Activated CD4-positive, alpha-beta T cell treated with anti-CD3 and anti-CD28 coated beads, Interleukin-2, Interleukin-4, amounts not matched to agents 100 ng/mL and 50 ng/mL, durations not matched to agents 16 hours and 8 hours (primary cell): ENCODE measurements around the gene CLEC4F.
A peak's percentile ranks its signal among the peaks of the same experiment; 100 is the strongest.

ENCODE experiments used
- DNase-seq: peaks from one replicate; pipeline ENCODE4 v3.0.0-alpha.2; 2020; ENCODE audit warnings: low spot score

The CLEC4F gene

GRCh38 chr2:70785137-70785911 lies 35.1 kb downstream of the CLEC4F start:
- peak; percentile 58 for DNase-seq

- no peak for DNase-seq
Measured at GRCh38 chr2:70784320-70784719, 36.1 kb downstream of the CLEC4F start.

- no peak for DNase-seq
Measured at GRCh38 chr2:70779911-70780545, 40.4 kb downstream of the CLEC4F start.

DNA sequence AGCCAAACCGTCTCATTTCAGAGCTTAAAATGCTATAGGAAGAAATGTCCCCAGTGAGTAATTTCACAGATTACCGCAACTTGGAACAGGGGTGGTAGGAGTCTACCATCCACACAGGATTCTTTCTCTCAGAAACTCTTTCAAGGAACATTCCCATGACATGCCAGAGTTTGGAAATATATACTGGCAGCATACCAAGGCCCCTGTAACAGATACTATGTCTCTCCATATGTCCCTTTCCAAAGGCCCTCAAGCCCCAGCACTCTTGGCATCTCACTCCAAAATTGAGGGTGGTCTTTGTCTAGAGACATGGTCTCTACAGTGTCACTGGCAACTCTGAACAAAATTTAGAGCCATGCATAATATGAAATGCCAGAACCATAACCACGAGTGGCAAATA lies 40.9 kb downstream of the CLEC4F start:
- DNase-seq: no peak

- no peak for DNase-seq
Measured at GRCh38 chr2:70778676-70779075, 41.7 kb downstream of the CLEC4F start.

DNA sequence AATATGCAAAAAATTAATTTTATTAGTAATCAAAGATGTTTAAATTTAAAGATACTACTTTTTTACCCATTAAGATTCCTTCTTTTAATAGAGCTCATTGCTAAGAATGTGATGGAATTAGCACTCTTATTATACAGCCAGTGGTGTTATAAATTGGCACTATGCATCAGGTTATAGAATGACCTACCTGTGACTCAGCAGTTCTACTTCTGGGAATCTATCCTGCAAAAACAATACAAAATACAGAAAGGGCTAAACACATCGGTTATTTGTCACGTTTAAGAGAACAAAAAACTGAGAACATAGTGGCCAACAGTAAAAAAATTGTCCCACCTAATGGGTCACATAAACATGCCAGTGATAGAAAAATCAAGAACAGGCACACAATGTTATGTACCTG lies 42.9 kb downstream of the CLEC4F start:
- DNase-seq: no peak

- DNase-seq: no peak
Measured at GRCh38 chr2:70776266-70776665, 44.1 kb downstream of the CLEC4F start.

DNA sequence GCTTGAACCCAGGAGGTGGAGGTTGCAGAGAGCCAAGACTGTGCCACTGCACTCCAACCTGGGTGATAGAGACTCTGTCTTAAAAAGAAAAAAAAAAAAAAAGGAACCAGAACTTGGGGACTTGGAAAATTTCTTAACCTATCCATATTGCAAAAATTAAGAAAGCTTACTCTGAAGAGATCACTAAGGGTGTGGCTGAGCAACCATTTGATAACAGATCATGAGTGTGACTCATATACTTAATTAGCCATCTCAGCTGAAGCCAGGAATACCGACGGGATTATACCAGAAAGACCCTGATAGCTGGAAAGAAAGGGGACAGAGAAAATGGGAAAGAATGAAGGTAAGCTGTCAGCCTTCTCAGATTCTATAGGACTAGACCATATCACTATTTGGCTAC lies 45.3 kb downstream of the CLEC4F start:
- no peak for DNase-seq

DNA sequence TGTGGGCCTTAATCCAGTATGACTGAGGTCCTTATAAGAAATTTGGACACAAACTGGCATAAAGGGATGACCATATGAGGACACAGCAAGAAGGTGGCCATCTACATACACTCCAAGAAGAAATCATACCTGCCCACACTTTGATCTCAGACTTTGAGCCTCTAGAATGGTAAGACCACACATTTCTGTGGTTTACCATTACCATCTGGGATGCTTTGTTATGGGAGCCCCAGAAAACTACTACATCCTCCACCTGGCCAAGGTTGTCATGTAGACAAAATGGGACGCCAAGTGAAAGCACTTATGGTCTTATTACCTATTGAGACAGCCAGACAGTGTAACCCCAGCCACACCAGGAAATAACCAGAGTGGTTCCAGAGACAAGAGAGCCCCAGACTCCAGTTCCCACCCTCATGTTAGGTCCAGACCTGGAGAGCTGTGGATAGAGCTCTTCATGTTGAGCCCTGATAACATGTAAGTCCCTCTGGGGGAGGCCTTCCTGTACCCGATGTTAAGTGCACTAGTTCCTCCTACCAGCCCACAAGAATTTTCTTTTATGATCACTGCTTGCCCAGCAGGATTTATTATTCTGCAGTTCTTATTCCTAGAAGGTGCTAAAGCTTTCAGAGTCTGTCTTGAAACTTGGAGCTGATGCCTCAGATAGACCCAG lies 47.8 kb downstream of the CLEC4F start:
- DNase-seq: no peak

DNA sequence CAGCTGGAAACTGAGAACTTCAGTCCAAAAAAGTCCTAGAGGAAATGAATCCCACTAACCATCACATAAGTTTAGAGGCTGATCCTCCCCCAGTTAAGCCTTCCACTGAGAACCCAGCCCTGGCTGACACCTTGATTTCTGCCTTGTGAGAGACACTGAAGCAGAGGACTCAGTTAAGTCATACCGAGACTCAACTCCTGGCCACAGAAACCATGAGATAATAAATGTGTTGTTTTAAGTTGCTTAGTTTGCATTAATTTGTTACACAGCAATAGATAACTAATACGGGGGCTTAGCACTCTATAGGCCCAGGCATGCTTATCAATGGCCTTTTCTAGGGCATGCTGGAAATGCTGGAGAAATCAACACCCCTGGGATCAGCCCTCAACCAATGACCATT lies 49.0 kb downstream of the CLEC4F start:
- peak; percentile 46 for DNase-seq

- DNase-seq: no peak
Measured at GRCh38 chr2:70769450-70769849, 50.9 kb downstream of the CLEC4F start.

DNA sequence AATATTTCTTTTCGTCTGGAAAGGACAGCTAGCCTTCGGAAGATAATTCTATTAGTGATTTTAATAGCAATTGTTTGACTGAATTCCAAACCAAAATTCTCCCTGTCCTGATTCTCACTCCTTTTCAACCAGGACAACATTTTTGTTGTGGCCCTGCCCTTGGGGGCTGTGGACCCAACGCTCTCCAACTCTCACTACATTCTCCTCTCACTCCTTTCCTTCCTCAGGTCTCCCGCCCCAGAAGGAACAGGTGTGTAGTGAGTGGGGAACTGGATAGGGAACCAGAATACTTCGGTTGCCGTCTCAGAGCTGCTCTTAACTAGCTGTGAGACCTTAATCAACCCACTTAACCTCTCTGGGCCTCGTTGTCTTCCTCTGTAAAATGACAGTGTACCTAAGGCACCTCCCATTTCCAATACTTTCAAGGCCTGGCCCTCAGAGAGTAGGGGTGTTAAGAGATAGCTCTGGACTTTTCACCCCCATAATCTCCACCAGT lies 51.8 kb downstream of the CLEC4F start:
- no peak for DNase-seq

DNA sequence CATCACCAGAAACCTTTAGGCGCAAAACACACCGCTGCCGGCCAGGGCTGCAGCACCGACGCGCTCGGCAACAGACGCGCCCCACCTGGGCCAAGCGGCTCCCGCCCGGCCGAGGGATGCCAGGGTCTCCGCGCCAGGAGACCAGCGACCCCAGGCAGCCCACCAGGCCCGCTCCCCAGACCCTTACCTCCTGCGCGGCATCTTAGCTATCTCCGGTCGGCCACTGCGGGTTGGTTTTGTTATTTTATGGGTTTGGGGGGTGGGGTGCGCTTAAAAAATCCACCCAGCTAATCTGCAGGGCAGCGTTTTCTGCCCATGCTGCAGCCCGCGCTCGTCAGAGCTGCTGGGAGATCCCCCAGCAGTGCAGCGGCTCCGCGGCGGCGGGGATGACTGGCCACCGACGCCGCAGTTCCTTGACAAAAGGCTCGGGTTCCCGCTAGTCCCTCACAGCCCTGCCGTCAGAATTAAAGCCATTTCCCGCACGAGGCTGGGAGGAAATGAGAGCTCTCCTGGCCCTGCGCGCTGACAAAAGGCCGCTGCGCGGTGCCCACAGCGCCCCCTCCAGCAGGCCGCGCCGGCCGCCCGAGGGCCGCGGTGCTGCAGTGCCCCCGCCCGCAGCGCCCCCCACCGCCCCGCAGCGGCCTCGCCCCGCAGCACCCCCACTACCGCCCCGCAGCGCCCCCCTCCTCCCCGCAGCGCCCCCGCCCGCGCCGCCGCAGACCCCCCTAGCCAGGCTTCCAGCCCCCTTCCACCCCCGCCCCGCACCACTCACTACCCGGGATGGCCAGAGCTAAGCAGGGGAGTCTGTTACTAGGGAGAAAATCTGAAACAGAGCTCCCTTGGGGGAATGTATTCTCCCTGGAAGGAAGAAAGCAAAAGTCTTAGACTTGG lies 52.5 kb downstream of the CLEC4F start, which contains the start of gene ADD2:
ADD2 (minus strand) TSS at position 502 of the 891 bp plus-strand sequence. CDS start 61,792 bp downstream, outside the sequence.
- peak; percentile 56 for DNase-seq

GRCh38 chr2:70767079-70767698 lies 53.2 kb downstream of the CLEC4F start:
- DNase-seq: no peak

DNA sequence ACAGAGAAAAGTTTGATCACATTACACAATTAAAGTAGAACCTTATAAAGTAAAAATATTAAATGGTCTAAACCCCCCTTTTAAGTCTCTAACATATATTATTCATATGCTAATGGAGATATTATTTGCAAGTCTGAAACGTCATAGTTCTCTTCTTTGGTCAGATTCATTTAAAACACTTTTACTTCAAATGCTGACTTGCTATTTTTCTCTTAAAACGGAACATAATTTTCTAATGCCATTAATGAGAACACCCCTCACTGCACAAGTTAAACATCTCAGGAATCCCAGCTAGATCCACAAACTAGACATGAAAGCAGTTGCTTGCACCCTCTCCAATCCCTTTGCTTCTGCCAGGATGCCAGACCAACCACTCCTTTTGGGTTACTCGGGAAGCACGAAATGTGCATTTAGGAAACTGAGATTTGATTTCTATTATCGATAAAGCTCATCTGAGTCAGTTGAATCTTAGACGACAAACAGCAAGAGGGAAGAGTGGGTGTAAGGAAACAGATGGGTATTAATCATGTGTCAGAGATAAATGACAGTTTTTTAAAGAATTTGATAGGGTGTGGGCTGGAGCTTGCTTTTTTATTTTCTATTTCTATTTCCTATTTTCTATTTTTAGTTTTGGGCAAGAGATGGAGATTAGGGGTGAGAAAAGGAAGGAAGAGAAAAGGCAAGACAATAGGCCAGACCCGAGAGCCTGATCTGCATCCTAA lies 53.9 kb downstream of the CLEC4F start:
- DNase-seq: no peak

GRCh38 chr2:70765507-70765906 lies 54.9 kb downstream of the CLEC4F start:
- no peak for DNase-seq

- no peak for DNase-seq
Measured at GRCh38 chr2:70759446-70759845, 61.0 kb downstream of the CLEC4F start.
